Left renal pelvis (tissue), 4 donors: ENCODE measurements around the gene MMP20. TPM values are rescaled to one million over a fixed set of nuclear protein-coding genes. Genes with fewer than 3 reads are reported as not detected.

Source experiments
- DNase-seq, 4 donors: peaks; one replicate each; pipeline ENCODE4 v3.0.0-alpha.2; 2013; ENCODE audit warnings: low read depth in 4 of 4, low spot score in 3 of 4
- polyA plus RNA-seq, 4 donors: library from polyadenylated mRNA; unstranded; fragments of 120-200 nt; gene quantifications; one replicate each; pipeline ENCODE4 v1.2.1, GENCODE V29; 2013; ENCODE audit not compliant: insufficient read length in 4 of 4

MMP20 gene
- polyA plus RNA-seq, 4 donors: not detected

- DNase-seq: no peak
Observed at GRCh38 chr11:102560555-102561011, 64.5 kb downstream of the MMP20 start.

GRCh38 chr11:102559839-102560238 lies 65.3 kb downstream of the MMP20 start:
- no peak for DNase-seq

- DNase-seq: no peak
Observed at GRCh38 chr11:102555091-102555490, 70.0 kb downstream of the MMP20 start.

GRCh38 chr11:102553835-102554282 lies 71.3 kb downstream of the MMP20 start:
- DNase-seq: no peak

- DNase-seq: no peak
Observed at GRCh38 chr11:102552447-102553194, 72.5 kb downstream of the MMP20 start.

GRCh38 chr11:102552020-102552419 lies 73.1 kb downstream of the MMP20 start:
- no peak for DNase-seq

GRCh38 chr11:102551169-102551781 lies 73.9 kb downstream of the MMP20 start:
- no peak for DNase-seq

- no peak for DNase-seq
Observed at GRCh38 chr11:102546923-102547471, 78.1 kb downstream of the MMP20 start.

- DNase-seq: no peak
Observed at GRCh38 chr11:102546427-102546826, 78.7 kb downstream of the MMP20 start.

GRCh38 chr11:102545701-102546100 lies 79.4 kb downstream of the MMP20 start:
- no peak for DNase-seq

GRCh38 chr11:102544594-102544993 lies 80.5 kb downstream of the MMP20 start:
- DNase-seq: no peak

- DNase-seq: no peak
Observed at GRCh38 chr11:102539567-102539966, 85.6 kb downstream of the MMP20 start.

- no peak for DNase-seq
Observed at GRCh38 chr11:102538932-102539331, 86.2 kb downstream of the MMP20 start.

- no peak for DNase-seq
Observed at GRCh38 chr11:102534261-102534872, 90.8 kb downstream of the MMP20 start.

- DNase-seq: no peak
Observed at GRCh38 chr11:102530558-102530957, 94.6 kb downstream of the MMP20 start, which contains the start of gene MMP7. Gene MMP7, minus strand, starts transcription at chr11:102530747. Its CDS starts 47 bp downstream, at chr11:102530700.

GRCh38 chr11:102528618-102529017 lies 96.5 kb downstream of the MMP20 start:
- DNase-seq: no peak

- no peak for DNase-seq
Observed at GRCh38 chr11:102527684-102528083, 97.4 kb downstream of the MMP20 start.

GRCh38 chr11:102527041-102527440 lies 98.1 kb downstream of the MMP20 start:
- DNase-seq: no peak
